ENCODE data around the gene PLCH1. TPM values are rescaled to one million over a fixed set of nuclear protein-coding genes. Genes with fewer than 3 reads are reported as not detected.

PLCH1 gene
- total and polyA plus RNA-seq, 2 of the 13 experiments (the other 11 are each of a cell fraction or from before 2014, with no cell fraction given): 2.0 to 3.0 TPM

DNA sequence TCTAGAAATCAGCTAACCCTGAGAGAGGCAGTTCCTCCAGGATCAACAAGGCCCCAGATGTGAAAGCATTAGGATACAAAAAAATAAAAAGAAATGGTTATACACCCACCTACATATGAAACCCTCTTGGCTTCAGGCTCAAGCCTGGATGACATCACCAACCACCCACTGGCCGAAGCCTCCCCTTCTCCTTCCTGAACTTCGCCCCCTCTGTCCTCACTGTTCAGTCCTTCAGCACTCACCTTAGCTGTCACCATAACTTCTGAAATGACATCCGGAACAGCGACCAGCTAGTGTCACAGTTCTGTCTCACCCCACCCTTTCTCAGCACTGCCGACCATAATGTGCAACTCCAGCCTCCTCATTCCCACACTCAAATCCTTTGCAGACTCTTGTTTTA, 98.7 kb downstream of the PLCH1 start (continued):
- TF ChIP-seq, protein P1, sequence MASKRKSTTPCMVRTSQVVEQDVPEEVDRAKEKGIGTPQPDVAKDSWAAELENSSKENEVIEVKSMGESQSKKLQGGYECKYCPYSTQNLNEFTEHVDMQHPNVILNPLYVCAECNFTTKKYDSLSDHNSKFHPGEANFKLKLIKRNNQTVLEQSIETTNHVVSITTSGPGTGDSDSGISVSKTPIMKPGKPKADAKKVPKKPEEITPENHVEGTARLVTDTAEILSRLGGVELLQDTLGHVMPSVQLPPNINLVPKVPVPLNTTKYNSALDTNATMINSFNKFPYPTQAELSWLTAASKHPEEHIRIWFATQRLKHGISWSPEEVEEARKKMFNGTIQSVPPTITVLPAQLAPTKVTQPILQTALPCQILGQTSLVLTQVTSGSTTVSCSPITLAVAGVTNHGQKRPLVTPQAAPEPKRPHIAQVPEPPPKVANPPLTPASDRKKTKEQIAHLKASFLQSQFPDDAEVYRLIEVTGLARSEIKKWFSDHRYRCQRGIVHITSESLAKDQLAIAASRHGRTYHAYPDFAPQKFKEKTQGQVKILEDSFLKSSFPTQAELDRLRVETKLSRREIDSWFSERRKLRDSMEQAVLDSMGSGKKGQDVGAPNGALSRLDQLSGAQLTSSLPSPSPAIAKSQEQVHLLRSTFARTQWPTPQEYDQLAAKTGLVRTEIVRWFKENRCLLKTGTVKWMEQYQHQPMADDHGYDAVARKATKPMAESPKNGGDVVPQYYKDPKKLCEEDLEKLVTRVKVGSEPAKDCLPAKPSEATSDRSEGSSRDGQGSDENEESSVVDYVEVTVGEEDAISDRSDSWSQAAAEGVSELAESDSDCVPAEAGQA (IDR thresholded peaks at IDR 0.05; ENCODE audit: low read depth): no peak
- TF ChIP-seq, protein P1 (CRISPR knock-in tag; IDR thresholded peaks at IDR 0.05; ENCODE audit: borderline replicate concordance): no peak
- TF ChIP-seq MXI1 (IDR thresholded peaks at IDR 0.05; ENCODE audit: borderline replicate concordance, low read depth, low read length) (peak; percentile 37; the same call in 1 of the 3 replicates), HOMEZ (CRISPR knock-in tag; IDR thresholded peaks at IDR 0.05; ENCODE audit: low read depth) (peak; percentile 42; the same call in 1 of the 2 replicates), REL (CRISPR knock-in tag; conservative IDR thresholded peaks at IDR 0.05) (no peak), PAXIP1 (CRISPR knock-in tag; conservative IDR thresholded peaks at IDR 0.05) (peak; percentile 51), NFE2 (CRISPR knock-in tag; IDR thresholded peaks at IDR 0.05) (no peak), ZZZ3 (CRISPR knock-in tag; IDR thresholded peaks at IDR 0.05; ENCODE audit: borderline replicate concordance) (no peak), JUNB (CRISPR knock-in tag; IDR thresholded peaks at IDR 0.05; ENCODE audit: borderline replicate concordance) (no peak), ZNF292 (CRISPR knock-in tag; IDR thresholded peaks at IDR 0.05; ENCODE audit: borderline replicate concordance, low read depth) (peak; percentile 81; the same call in 1 of the 2 replicates)

Measured in HepG2 (cell line).